Activated CD8-positive, alpha-beta T cell treated with anti-CD3 and anti-CD28 coated beads for 36 hours (primary cell): Measurements from ENCODE around the gene CAPSL. TPM values are rescaled to one million over a fixed set of nuclear protein-coding genes. Genes with fewer than 3 reads are reported as not detected.
"Not testable (repeated sequence)": the region's sequence is repeated elsewhere in the genome, so short reads cannot be mapped to it uniquely, and the experiment has no call there.

Experiments
- ATAC-seq: fragments of 200-7000 bp; cut with Tn5 transposase; one replicate; pipeline ENCODE4 v1.10.0; 2021; ENCODE audit warnings: mild to moderate bottlenecking, moderate library complexity
- CTCF ChIA-PET: fragments of 350-600 bp; sonication (Branson Sonifier 250); formaldehyde crosslinking; loops from one replicate; lab custom pipeline; 2021; ENCODE audit warnings: antibody characterized with exemption; lab: Charles Lee
- POLR2A ChIA-PET: fragments of 350-600 bp; sonication (Branson Sonifier 250); formaldehyde crosslinking; loops from one replicate; lab custom pipeline; 2021; ENCODE audit warnings: antibody characterized with exemption; lab: Charles Lee
- DNase-seq: peaks from one replicate; pipeline ENCODE4 v3.0.0-alpha.2; 2020
- H3K27ac Mint-ChIP-seq: one replicate; pipeline ENCODE4 v1.8.0; 2021; ENCODE audit warnings: mild to moderate bottlenecking, mixed read lengths
- H3K27me3 Mint-ChIP-seq: one replicate; pipeline ENCODE4 v1.8.0; 2021; ENCODE audit warnings: mixed read lengths
- H3K36me3 Mint-ChIP-seq: one replicate; pipeline ENCODE4 v1.8.0; 2021; ENCODE audit warnings: low read depth, mixed read lengths
- H3K4me1 Mint-ChIP-seq: one replicate; pipeline ENCODE4 v1.8.0; 2021; ENCODE audit warnings: low read depth, mixed read lengths
- H3K4me3 Mint-ChIP-seq: one replicate; pipeline ENCODE4 v1.8.0; 2021; ENCODE audit warnings: mild to moderate bottlenecking, moderate library complexity, mixed read lengths
- H3K9me3 Mint-ChIP-seq: one replicate; pipeline ENCODE4 v1.8.0; 2021; ENCODE audit warnings: mixed read lengths
- intact Hi-C: fragments of 100-400 bp; cut with micrococcal nuclease; formaldehyde crosslinking; loops from one replicate; pipeline ENCODE4 v1.10.0; 2022
- total RNA-seq, 2 experiments: library from RNA; stranded (reverse); gene quantifications; one replicate each; pipeline ENCODE4 v1.2.3, GENCODE V29; 2021
- TF ChIP-seq, protein P1 (sequence below): fragments of 200-600 bp; IDR thresholded peaks from one replicate; pipeline ENCODE4 v1.8.0; 2022; ENCODE audit warnings: antibody characterized with exemption, mild to moderate bottlenecking

The CAPSL gene
- total RNA-seq, 2 experiments from 2014 or later: 0.43 to 0.56 TPM

DNA sequence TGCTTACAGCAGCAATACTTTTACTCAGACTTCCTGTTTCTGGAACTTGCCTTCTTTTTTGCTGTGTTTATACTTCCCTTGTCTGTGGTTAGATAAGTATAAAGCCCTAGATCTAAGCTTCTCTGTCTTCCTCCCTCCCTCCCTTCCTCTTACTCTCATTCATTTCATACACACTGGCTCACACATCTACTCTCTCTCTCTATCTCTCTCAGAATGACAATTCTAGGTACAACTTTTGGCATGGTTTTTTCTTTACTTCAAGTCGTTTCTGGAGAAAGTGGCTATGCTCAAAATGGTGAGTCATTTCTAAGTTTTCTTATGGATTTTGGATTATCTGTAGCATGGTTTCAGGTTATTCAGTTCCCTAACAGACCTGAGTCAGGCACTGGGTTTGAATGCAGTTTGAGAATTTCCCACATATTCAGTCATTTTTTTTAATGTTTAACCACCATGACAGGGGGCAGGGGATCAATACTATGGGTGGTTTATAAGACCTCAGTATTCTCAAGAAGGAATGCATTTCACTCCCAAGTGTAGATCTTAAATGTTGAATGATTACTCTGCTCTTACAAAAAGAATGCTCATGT is 81.6 kb downstream of the CAPSL start, which contains the start of gene IL7R:
IL7R (plus strand) TSS at position 127 of the 587 bp plus-strand sequence; CDS start at position 214, 87 bp downstream.
- no peaks in the 10 kb centered on the region for H3K27me3 Mint-ChIP-seq
- peak within 1 kb of the TSS; percentile 99 for H3K27ac Mint-ChIP-seq
- H3K36me3 Mint-ChIP-seq: peaks cover 93% of the 10 kb centered on the region
- H3K4me3 Mint-ChIP-seq: peak within 1 kb of the TSS; percentile 95
- DNase-seq: no peak
- no peaks in the 10 kb centered on the region for H3K9me3 Mint-ChIP-seq
- TF ChIP-seq, protein P1, sequence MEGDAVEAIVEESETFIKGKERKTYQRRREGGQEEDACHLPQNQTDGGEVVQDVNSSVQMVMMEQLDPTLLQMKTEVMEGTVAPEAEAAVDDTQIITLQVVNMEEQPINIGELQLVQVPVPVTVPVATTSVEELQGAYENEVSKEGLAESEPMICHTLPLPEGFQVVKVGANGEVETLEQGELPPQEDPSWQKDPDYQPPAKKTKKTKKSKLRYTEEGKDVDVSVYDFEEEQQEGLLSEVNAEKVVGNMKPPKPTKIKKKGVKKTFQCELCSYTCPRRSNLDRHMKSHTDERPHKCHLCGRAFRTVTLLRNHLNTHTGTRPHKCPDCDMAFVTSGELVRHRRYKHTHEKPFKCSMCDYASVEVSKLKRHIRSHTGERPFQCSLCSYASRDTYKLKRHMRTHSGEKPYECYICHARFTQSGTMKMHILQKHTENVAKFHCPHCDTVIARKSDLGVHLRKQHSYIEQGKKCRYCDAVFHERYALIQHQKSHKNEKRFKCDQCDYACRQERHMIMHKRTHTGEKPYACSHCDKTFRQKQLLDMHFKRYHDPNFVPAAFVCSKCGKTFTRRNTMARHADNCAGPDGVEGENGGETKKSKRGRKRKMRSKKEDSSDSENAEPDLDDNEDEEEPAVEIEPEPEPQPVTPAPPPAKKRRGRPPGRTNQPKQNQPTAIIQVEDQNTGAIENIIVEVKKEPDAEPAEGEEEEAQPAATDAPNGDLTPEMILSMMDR: no peak
- ATAC-seq: peak; percentile 50
- intact Hi-C loops: loop anchor here (2.0 to 5.0 kb wide), 8 partner anchors 35 to 240 kb away; partner anchors contain the start of gene SPEF2
- POLR2A ChIA-PET: interaction anchor here (0.8 to 15.5 kb wide), 20 partner anchors 9 to 198 kb away, joined by 3 to 253 read pairs (median 26); no protein-coding TSS in a partner anchor
- H3K4me1 Mint-ChIP-seq: peaks cover 66% of the 10 kb centered on the region
- CTCF ChIA-PET: interaction anchor here (1.0 to 11.9 kb wide), 13 partner anchors 24 to 239 kb away, joined by 3 to 101 read pairs (median 4); partner anchors contain the start of gene SPEF2

DNA sequence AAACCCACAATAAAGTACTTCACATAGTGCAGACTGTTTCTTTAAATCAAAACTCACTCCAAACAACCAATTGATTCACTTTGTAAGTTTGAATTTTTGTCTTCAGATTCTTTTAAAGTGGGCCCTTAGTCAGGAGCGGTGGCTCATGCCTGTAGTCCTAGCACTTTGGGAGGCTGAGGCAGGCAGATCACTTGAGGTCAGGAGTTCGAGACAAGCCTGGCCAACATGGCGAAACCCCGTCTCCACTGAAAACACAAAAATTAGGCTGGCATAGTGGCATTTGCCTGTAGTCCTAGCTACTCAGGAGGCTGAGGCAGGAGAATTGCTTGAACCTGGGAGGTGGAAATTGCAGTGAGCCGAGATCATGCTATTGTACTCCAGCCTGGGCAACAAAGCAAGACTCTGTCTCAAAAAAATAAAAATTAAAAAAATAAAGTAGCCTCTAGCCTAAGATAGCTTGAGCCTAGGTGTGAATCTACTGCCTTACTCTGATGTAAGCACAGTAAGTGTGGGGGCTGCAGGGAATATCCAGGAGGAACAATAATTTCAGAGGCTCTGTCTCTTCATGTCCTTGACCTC is 82.1 kb downstream of the CAPSL start:
- POLR2A ChIA-PET: interaction anchor here (0.6 to 15.5 kb wide), 20 partner anchors 8 to 197 kb away, joined by 3 to 253 read pairs (median 26); no protein-coding TSS in a partner anchor
- Mint-ChIP-seq H3K4me1 (peaks cover 66% of the 10 kb centered on the region), H3K27ac (peak overlapping the region; percentile 99), H3K4me3 (peak overlapping the region; percentile 95), H3K36me3 (peaks cover 93% of the 10 kb centered on the region)
- peak; percentile 38 for DNase-seq
- not testable (repeated sequence) for ATAC-seq, H3K9me3 Mint-ChIP-seq, H3K27me3 Mint-ChIP-seq
- CTCF ChIA-PET: interaction anchor here (0.8 to 11.9 kb wide), 13 partner anchors 23 to 239 kb away, joined by 3 to 101 read pairs (median 4); partner anchors contain the start of gene SPEF2
- intact Hi-C loops: loop anchor here (2.0 to 5.0 kb wide), 8 partner anchors 34 to 239 kb away; partner anchors contain the start of gene SPEF2

DNA sequence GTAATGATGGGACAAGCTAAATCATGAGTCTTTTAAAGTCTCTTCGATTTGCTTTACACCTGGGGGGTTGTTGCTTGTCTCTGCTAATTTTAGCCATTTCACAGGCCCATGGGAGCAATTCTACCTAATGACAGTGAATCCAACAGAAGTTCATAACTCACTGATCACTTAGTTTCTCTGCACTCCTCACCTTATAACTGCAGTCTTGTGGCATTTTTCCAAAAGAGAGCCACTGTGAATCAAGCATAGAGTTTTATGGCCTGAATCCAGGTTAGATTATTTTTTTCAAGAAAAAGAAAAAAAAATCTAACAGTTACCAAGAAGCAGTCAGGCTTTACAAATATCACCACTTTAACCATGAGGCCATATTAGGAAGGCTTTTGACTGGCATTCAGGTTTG is 83.2 kb downstream of the CAPSL start:
- intact Hi-C loops: loop anchor here (5.0 kb wide), 4 partner anchors 33 to 238 kb away; partner anchors contain the start of gene SPEF2
- ATAC-seq: no peak
- Mint-ChIP-seq H3K9me3 (no peaks in the 10 kb centered on the region), H3K4me3 (peak overlapping the region; percentile 95), H3K4me1 (peaks cover 67% of the 10 kb centered on the region), H3K27me3 (no peaks in the 10 kb centered on the region), H3K36me3 (peaks cover 91% of the 10 kb centered on the region), H3K27ac (peak overlapping the region; percentile 99)
- ChIA-PET POLR2A (interaction anchor here (0.7 to 15.5 kb wide), 18 partner anchors 12 to 925 kb away, joined by 3 to 253 read pairs (median 30); no protein-coding TSS in a partner anchor), CTCF (interaction anchor here (0.9 to 11.9 kb wide), 10 partner anchors 8 to 204 kb away, joined by 3 to 101 read pairs (median 6); no protein-coding TSS in a partner anchor)
- no peak for DNase-seq
- TF ChIP-seq, protein P1: no peak

Other genes starting within 250 kb of the CAPSL start
- 100 to 1,000 TPM; 136 to 142 TPM for gene IL7R, start 81.7 kb downstream of the CAPSL start, total RNA-seq
- not detected for gene UGT3A1, start 52.8 kb upstream of the CAPSL start, total RNA-seq
- not detected for gene UGT3A2, start 128.3 kb upstream of the CAPSL start, total RNA-seq
- 10 to 100 TPM in 1 of 2 experiments, 1 to 10 TPM in 1; 9.9 to 10.8 TPM for gene LMBRD2, start 213.3 kb upstream of the CAPSL start, total RNA-seq
- 10 to 100 TPM; 55.8 to 60.2 TPM for gene SKP2, start 213.5 kb upstream of the CAPSL start, total RNA-seq